Activated naive CD4-positive, alpha-beta T cell treated with anti-CD3 and anti-CD28 coated beads, Interleukin-2, amount 50 U/mL, for 72 hours (primary cell): Measurements from ENCODE around the gene DIP2C. TPM values are rescaled to one million over a fixed set of nuclear protein-coding genes. Genes with fewer than 3 reads are reported as not detected.
"Not testable (repeated sequence)": the region's sequence is repeated elsewhere in the genome, so short reads cannot be mapped to it uniquely, and the experiment has no call there.

Source experiments
- ATAC-seq, 2 donors: fragments of 150-1000 bp; cut with Tn5 transposase; 2 replicates each; pipeline ENCODE4 v1.10.0; 2021; ENCODE audit warnings: mild to moderate bottlenecking in 2 of 2, moderate library complexity in 2 of 2
- DNase-seq, 2 donors: peaks; one replicate each; pipeline ENCODE4 v3.0.0; 2021 to 2022; ENCODE audit warnings: low spot score in 2 of 2
- H3K27ac Mint-ChIP-seq, 2 donors: one replicate each; pipeline ENCODE4 v1.8.0; 2022; ENCODE audit warnings: mild to moderate bottlenecking in 2 of 2, mixed read lengths in 2 of 2
- H3K36me3 Mint-ChIP-seq, 2 donors: one replicate each; pipeline ENCODE4 v1.8.0; 2022; ENCODE audit warnings: mixed read lengths in 2 of 2
- H3K9me3 Mint-ChIP-seq, 2 donors: one replicate each; pipeline ENCODE4 v1.8.0; 2022; ENCODE audit warnings: mixed read lengths in 2 of 2
- total RNA-seq, 2 donors: library from RNA; stranded (reverse); gene quantifications; one replicate each; pipeline ENCODE4 v1.2.3, GENCODE V29; 2022

DIP2C gene
- total RNA-seq, 2 donors from 2014 or later, result 0.55 to 1.7 TPM

- H3K27ac Mint-ChIP-seq, result no peak overlapping the region
- H3K9me3 Mint-ChIP-seq, result no peaks in the 10 kb centered on the region
- DNase-seq, result no peak
- H3K36me3 Mint-ChIP-seq, result no peaks in the 10 kb centered on the region
- no peak for ATAC-seq
Measured at GRCh38 chr10:326894-327635, 362.4 kb downstream of the DIP2C start.

GRCh38 chr10:326350-326749, 363.1 kb downstream of the DIP2C start:
- Mint-ChIP-seq H3K27ac (no peak overlapping the region), H3K9me3 (no peaks in the 10 kb centered on the region), H3K36me3 (no peaks in the 10 kb centered on the region)
- ATAC-seq (no peak), DNase-seq (no peak)

- H3K36me3 Mint-ChIP-seq, result peaks cover 0 to 5% of the 10 kb centered on the region in 2 donors
- no peak overlapping the region for H3K27ac Mint-ChIP-seq
- no peaks in the 10 kb centered on the region for H3K9me3 Mint-ChIP-seq
- no peak for DNase-seq
- no peak for ATAC-seq
Measured at GRCh38 chr10:325282-325681, 364.2 kb downstream of the DIP2C start.

- no peak for ATAC-seq
- no peak for DNase-seq
- H3K27ac Mint-ChIP-seq, result no peak overlapping the region
- peaks cover 0 to 5% of the 10 kb centered on the region in 2 donors for H3K36me3 Mint-ChIP-seq
- H3K9me3 Mint-ChIP-seq, result no peaks in the 10 kb centered on the region
Measured at GRCh38 chr10:324593-324992, 364.9 kb downstream of the DIP2C start.

- ATAC-seq (peak; percentile 97), DNase-seq (peak in 1 of 2 donors; percentile 23)
- Mint-ChIP-seq H3K36me3 (peaks cover 0 to 5% of the 10 kb centered on the region in 2 donors), H3K27ac (no peak overlapping the region), H3K9me3 (no peaks in the 10 kb centered on the region)
Measured at GRCh38 chr10:323651-324293, 365.7 kb downstream of the DIP2C start.

GRCh38 chr10:323046-323445, 366.4 kb downstream of the DIP2C start:
- not testable (repeated sequence) for ATAC-seq, H3K9me3 Mint-ChIP-seq, H3K27ac Mint-ChIP-seq, DNase-seq, H3K36me3 Mint-ChIP-seq

- DNase-seq (no peak), ATAC-seq (no peak)
- H3K9me3 Mint-ChIP-seq, result no peaks in the 10 kb centered on the region
- no peak overlapping the region for H3K27ac Mint-ChIP-seq
- peaks cover 0 to 5% of the 10 kb centered on the region in 2 donors for H3K36me3 Mint-ChIP-seq
Measured at GRCh38 chr10:320771-321170, 368.7 kb downstream of the DIP2C start.

GRCh38 chr10:317926-318325, 371.5 kb downstream of the DIP2C start:
- Mint-ChIP-seq H3K36me3 (peaks cover 0 to 5% of the 10 kb centered on the region in 2 donors), H3K27ac (no peak overlapping the region), H3K9me3 (no peaks in the 10 kb centered on the region)
- no peak for DNase-seq
- ATAC-seq, result no peak

- Mint-ChIP-seq H3K36me3 (peaks cover 0 to 5% of the 10 kb centered on the region in 2 donors), H3K27ac (no peak overlapping the region), H3K9me3 (no peaks in the 10 kb centered on the region)
- DNase-seq (no peak), ATAC-seq (peak; percentile 69 to 88)
Measured at GRCh38 chr10:317271-317769, 372.1 kb downstream of the DIP2C start.

- H3K27ac Mint-ChIP-seq, result no peak overlapping the region
- DNase-seq (no peak), ATAC-seq (no peak)
- peaks cover 0 to 5% of the 10 kb centered on the region in 2 donors for H3K36me3 Mint-ChIP-seq
- no peaks in the 10 kb centered on the region for H3K9me3 Mint-ChIP-seq
Measured at GRCh38 chr10:316390-316789, 373.1 kb downstream of the DIP2C start.

GRCh38 chr10:314871-315270, 374.6 kb downstream of the DIP2C start:
- ATAC-seq, result no peak
- no peak for DNase-seq
- H3K27ac Mint-ChIP-seq, result no peak overlapping the region
- no peaks in the 10 kb centered on the region for H3K36me3 Mint-ChIP-seq
- H3K9me3 Mint-ChIP-seq, result no peaks in the 10 kb centered on the region

GRCh38 chr10:314381-314780, 375.1 kb downstream of the DIP2C start:
- no peaks in the 10 kb centered on the region for H3K36me3 Mint-ChIP-seq
- no peak for DNase-seq
- ATAC-seq, result no peak
- H3K9me3 Mint-ChIP-seq, result no peaks in the 10 kb centered on the region
- no peak overlapping the region for H3K27ac Mint-ChIP-seq

- DNase-seq, result no peak
- no peak for ATAC-seq
- Mint-ChIP-seq H3K36me3 (no peaks in the 10 kb centered on the region), H3K9me3 (no peaks in the 10 kb centered on the region), H3K27ac (no peak overlapping the region)
Measured at GRCh38 chr10:311901-312665, 377.4 kb downstream of the DIP2C start.

GRCh38 chr10:310976-311639, 378.4 kb downstream of the DIP2C start:
- H3K27ac Mint-ChIP-seq, result peak overlapping the region in 1 of 2 donors; percentile 72
- H3K9me3 Mint-ChIP-seq, result no peaks in the 10 kb centered on the region
- no peak for ATAC-seq

GRCh38 chr10:310371-310770, 379.1 kb downstream of the DIP2C start:
- DNase-seq, result no peak
- Mint-ChIP-seq H3K36me3 (no peaks in the 10 kb centered on the region), H3K9me3 (no peaks in the 10 kb centered on the region)

More at GRCh38 chr10:310976-311639, 378.4 kb downstream of the DIP2C start:
- no peak for DNase-seq
- H3K36me3 Mint-ChIP-seq, result no peaks in the 10 kb centered on the region

GRCh38 chr10:308572-309085, 380.8 kb downstream of the DIP2C start:
- H3K27ac Mint-ChIP-seq, result no peak overlapping the region
- DNase-seq, result no peak
- ATAC-seq, result no peak
- no peaks in the 10 kb centered on the region for H3K9me3 Mint-ChIP-seq
- no peaks in the 10 kb centered on the region for H3K36me3 Mint-ChIP-seq

More at GRCh38 chr10:310371-310770, 379.1 kb downstream of the DIP2C start:
- ATAC-seq, result no peak
- no peak overlapping the region for H3K27ac Mint-ChIP-seq
